ENCODE results near the gene COA3.

- TF ChIP-seq POLR2AphosphoS5 (IDR thresholded peaks at IDR 0.05) (no peak), CTCF (IDR thresholded peaks at IDR 0.05) (no peak)
These were observed 50.1 kb downstream of the COA3 start for GRCh38 chr17:42748202-42748907.

All from suprapubic skin (tissue), 3 donors.